ENCODE measurements around the gene CALR3.

- TF ChIP-seq TAF1 (IDR thresholded peaks at IDR 0.05; ENCODE audit: borderline replicate concordance, low read depth, low read length) (no peak), REST (IDR thresholded peaks at IDR 0.05; ENCODE audit: low read depth, low read length) (no peak), ATF2 (IDR thresholded peaks at IDR 0.05; ENCODE audit: low read length) (no peak), CTCF (IDR thresholded peaks at IDR 0.05 in 2 of 3, conservative IDR thresholded peaks at IDR 0.05 in 1 of 3; ENCODE audit: control insufficient read depth in 2 of 3, extremely low read depth in 1 of 3, insufficient read depth in 1 of 3, low read depth in 3 of 3, low read length in 3 of 3) (no peak)
These were observed 41.5 kb downstream of the CALR3 start for GRCh38 chr19:16454351-16454918.

Measured in GM12878 (cell line).